LNCaP clone FGC (cell line): ENCODE data around the gene TCIRG1.

Experiments
- DNase-seq: peaks from one replicate; pipeline ENCODE4 v3.0.0-alpha.2; 2011; ENCODE audit warnings: low read depth
- H3K4me3 ChIP-seq: 2 replicates; pipeline ENCODE4 v1.5.1; 2011; ENCODE audit warnings: mild to moderate bottlenecking, low read depth, low read length, control low read depth
- CTCF ChIP-seq: IDR thresholded peaks from 2 replicates; pipeline ENCODE4 v1.5.1; 2012; ENCODE audit warnings: mild to moderate bottlenecking; ENCODE audit not compliant: control insufficient read depth, insufficient read depth; ENCODE audit errors: extremely low read depth

TCIRG1 gene

GRCh38 chr11:68002938-68003845 is 35.6 kb upstream of the TCIRG1 start:
- H3K4me3 ChIP-seq, result peak overlapping the region; percentile 58
- no peak for DNase-seq
- no peak for TF ChIP-seq CTCF

GRCh38 chr11:68003846-68004550 is 34.8 kb upstream of the TCIRG1 start, which contains the start of gene UNC93B1:
TSS of gene UNC93B1 (minus strand) at chr11:68004097. CDS start at chr11:68004043, 54 bp downstream.
- DNase-seq, result peak; percentile 52
- peak within 1 kb of the TSS; percentile 58 for H3K4me3 ChIP-seq
- no peak for TF ChIP-seq CTCF

- no peak for TF ChIP-seq CTCF
- DNase-seq, result no peak
- H3K4me3 ChIP-seq, result peak overlapping the region; percentile 58
Measured at GRCh38 chr11:68004551-68005335, 34.1 kb upstream of the TCIRG1 start.

- no peak for TF ChIP-seq CTCF
- H3K4me3 ChIP-seq, result no peak overlapping the region
- DNase-seq, result no peak
Measured at GRCh38 chr11:68006606-68007166, 32.1 kb upstream of the TCIRG1 start.

- no peak for DNase-seq
- no peak for TF ChIP-seq CTCF
- no peak overlapping the region for H3K4me3 ChIP-seq
Measured at GRCh38 chr11:68007498-68008380, 31.1 kb upstream of the TCIRG1 start.
